ENCODE measurements around the gene MCF2L. TPM values are rescaled to one million over a fixed set of nuclear protein-coding genes. Genes with fewer than 3 reads are reported as not detected.

The MCF2L gene
- total RNA-seq, 1 donor from 2014 or later: 83.0 TPM

DNA sequence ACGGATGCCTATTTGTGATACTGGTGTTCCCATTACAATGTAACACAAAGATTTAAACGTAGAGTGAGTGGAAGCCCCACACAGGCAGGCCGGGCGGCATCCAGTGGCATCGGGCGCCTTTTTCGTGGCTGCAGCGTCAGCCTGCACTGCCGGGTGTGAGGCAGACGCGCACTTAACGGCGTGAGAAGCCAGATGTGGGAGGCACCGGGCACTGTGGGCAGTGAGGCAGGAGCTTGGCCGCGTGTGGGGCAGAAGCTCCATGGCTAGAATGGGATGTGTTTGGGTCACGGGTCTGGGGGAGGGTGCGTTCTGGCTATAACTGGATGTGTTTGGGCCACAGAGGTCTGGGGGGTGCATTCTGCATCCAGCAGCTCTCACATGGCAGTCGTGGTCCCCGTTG, 73.4 kb downstream of the MCF2L start:
- Mint-ChIP-seq H3K27me3 (ENCODE audit: unreplicated experiment) (no peaks in the 10 kb centered on the region), H3K4me1 (ENCODE audit: low read depth, unreplicated experiment) (peaks cover 10% of the 10 kb centered on the region), H3K36me3 (ENCODE audit: unreplicated experiment) (peaks cover 5% of the 10 kb centered on the region), H3K4me3 (ENCODE audit: unreplicated experiment) (no peak overlapping the region), H3K27ac (ENCODE audit: unreplicated experiment) (no peak overlapping the region), H3K9me3 (ENCODE audit: unreplicated experiment) (no peaks in the 10 kb centered on the region)
- no peak for TF ChIP-seq CTCF (IDR thresholded peaks at IDR 0.05; ENCODE audit: partially characterized antibody, unreplicated experiment)
- DNase-seq: no peak

- Mint-ChIP-seq H3K4me3 (ENCODE audit: unreplicated experiment) (no peak overlapping the region), H3K9me3 (ENCODE audit: unreplicated experiment) (no peaks in the 10 kb centered on the region)
- TF ChIP-seq CTCF (IDR thresholded peaks at IDR 0.05; ENCODE audit: partially characterized antibody, unreplicated experiment): no peak
Measured at GRCh38 chr13:113043001-113043630, 74.1 kb downstream of the MCF2L start.

GRCh38 chr13:113043931-113044330, 74.9 kb downstream of the MCF2L start:
- no peak for TF ChIP-seq CTCF (IDR thresholded peaks at IDR 0.05; ENCODE audit: partially characterized antibody, unreplicated experiment)
- Mint-ChIP-seq H3K4me1 (ENCODE audit: low read depth, unreplicated experiment) (peaks cover 11% of the 10 kb centered on the region), H3K9me3 (ENCODE audit: unreplicated experiment) (no peaks in the 10 kb centered on the region), H3K27me3 (ENCODE audit: unreplicated experiment) (peaks cover under 1% of the 10 kb centered on the region), H3K4me3 (ENCODE audit: unreplicated experiment) (no peak overlapping the region), H3K27ac (ENCODE audit: unreplicated experiment) (no peak overlapping the region), H3K36me3 (ENCODE audit: unreplicated experiment) (no peaks in the 10 kb centered on the region)
- no peak for DNase-seq

More at GRCh38 chr13:113043001-113043630, 74.1 kb downstream of the MCF2L start:
- Mint-ChIP-seq H3K27me3 (ENCODE audit: unreplicated experiment) (no peaks in the 10 kb centered on the region), H3K27ac (ENCODE audit: unreplicated experiment) (no peak overlapping the region), H3K4me1 (ENCODE audit: low read depth, unreplicated experiment) (peaks cover 11% of the 10 kb centered on the region), H3K36me3 (ENCODE audit: unreplicated experiment) (no peaks in the 10 kb centered on the region)
- no peak for DNase-seq

GRCh38 chr13:113044391-113045114, 75.5 kb downstream of the MCF2L start:
- peaks cover 11% of the 10 kb centered on the region for H3K4me1 Mint-ChIP-seq (ENCODE audit: low read depth, unreplicated experiment)
- peak overlapping the region; percentile 22 for H3K27ac Mint-ChIP-seq (ENCODE audit: unreplicated experiment)
- no peak overlapping the region for H3K4me3 Mint-ChIP-seq (ENCODE audit: unreplicated experiment)
- H3K36me3 Mint-ChIP-seq (ENCODE audit: unreplicated experiment): no peaks in the 10 kb centered on the region
- H3K9me3 Mint-ChIP-seq (ENCODE audit: unreplicated experiment): no peaks in the 10 kb centered on the region
- TF ChIP-seq CTCF (IDR thresholded peaks at IDR 0.05; ENCODE audit: partially characterized antibody, unreplicated experiment): no peak
- peaks cover 2% of the 10 kb centered on the region for H3K27me3 Mint-ChIP-seq (ENCODE audit: unreplicated experiment)
- no peak for DNase-seq
